ENCODE results near the gene MAML2.
"Not testable (repeated sequence)": the region's sequence is repeated elsewhere in the genome, so short reads cannot be mapped to it uniquely, and the experiment has no call there.

MAML2 gene

DNA sequence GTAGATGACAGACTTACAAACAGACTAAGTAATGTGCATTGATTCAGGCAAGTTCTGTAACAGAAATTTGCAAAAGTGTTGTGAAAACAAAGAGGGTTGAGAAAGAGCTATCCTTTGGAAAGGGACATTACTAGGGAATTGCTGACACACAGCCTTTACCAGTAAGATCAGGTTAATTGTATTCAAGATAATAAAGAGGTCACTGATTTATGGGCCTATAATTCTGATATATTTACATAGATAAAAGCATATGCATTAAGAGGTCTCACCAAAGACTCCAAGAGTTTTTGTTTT, 138.7 kb downstream of the MAML2 start:
- DNase-seq = no peak

DNA sequence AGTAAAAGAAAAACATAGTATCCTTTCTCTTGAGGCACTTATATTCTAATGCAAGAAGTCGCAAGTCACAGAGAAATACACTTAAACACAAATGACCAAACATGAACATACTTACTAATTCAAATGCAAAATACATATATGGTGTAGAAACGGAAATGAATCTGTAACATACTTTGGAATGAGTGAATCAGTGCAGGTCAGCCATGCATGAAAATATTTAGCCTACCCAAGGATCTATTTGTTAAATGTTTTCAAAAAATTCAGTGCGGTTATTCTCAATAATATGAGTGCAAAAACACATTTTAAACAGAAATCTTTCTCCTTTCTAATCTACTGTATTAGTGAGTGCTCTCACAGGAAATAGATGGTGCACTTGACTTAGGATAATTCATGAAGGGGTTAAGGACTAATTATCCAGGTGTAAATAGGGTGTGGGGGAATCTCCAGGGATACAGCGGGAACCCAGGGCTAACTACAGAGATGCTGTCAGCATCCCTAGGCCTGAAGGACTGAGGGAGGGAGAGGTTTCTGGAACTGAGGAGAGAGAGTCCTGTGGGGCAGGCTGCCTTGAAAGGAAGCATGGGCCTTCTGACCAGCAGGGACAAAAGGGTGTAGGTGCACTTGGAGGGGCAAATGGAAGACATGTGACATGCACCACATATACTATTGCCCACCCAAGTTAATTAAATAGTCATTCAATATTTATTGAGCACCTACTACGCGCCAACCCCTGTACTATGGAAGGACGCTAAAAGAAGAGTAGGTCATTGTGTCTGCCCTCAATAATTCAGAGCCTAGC, 139.2 kb downstream of the MAML2 start:
- no peak for DNase-seq

DNA sequence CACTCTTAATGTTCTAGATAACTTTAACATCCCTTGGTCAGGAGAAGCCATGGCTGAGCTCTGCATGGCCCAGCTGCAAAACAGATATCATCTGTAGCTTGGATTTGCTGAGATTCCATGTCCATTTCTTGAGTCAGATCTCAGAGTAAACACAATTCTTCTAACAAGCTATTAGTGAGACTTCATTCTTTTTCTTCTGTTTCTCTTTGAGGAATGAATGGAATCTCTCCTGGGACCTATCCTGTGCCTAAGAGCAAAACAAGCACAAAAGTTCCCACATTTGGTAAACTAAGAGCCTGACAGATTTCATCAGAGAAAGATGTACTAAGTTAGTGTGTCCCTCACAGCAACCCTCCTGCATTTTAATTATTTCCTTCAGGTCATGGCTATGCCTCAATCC, 142.8 kb downstream of the MAML2 start:
- no peak for DNase-seq

DNA sequence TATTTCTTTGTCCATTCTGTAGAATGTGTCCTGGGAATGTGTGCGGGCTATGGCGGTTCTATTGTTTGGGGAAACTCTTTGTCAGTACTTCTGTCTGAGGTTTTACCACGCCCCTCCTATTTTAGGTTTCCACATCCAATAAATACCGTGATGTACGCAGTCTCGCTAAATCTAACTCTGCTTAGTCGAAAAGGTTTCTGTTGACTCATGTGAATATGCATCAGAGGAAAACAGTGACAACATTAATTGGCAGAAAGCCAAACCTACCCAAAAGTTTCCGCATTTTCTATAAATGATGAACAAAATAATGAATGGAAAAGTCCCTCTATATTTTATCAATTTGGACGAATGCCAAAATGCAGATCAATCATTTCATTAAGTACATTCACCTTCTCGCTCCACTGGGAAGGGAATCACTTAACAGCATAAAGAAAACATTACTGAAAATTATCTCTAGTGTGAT, 143.4 kb downstream of the MAML2 start:
- peak; percentile 31 for DNase-seq

DNA sequence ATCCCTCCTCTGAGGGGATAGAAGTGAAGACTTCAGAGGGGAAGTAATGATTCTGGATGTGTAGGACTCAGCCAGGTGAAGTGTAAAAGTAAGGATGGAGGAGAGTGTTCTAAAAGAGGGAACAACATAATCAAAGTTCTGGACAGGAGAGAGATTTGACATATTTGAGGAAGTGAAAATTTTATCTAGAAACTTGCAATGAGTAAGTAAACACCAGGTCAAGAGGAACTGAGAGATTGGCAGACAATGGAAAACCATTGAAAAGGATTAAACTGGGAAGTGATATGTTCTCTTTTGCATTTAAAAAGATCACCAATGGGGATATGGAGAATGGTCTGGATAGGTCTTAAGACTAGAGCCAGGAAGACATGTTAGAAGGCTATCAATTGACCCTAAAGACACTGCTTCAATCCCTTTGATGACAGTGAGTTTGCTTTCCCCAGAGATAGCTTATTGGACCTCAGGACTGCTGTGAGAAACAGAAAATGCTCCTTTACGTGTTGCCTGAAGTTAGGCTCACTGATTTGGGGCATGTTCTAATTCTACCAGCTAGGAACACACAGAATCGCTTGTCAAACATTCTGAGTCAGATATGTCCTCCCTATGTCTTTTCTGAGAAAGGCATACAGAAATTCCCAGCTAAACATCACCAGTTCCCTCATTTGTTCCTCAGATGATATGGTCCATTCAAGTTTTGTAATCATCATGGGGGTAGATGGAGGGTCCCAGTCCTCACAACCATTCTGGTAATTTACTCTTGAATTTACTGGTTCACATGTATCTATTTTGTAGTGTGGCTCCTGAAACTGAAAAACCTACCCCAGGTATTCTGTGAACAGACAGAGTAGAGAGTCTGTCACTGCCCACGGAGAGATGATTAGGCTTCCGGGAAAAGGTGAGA, 144.9 kb downstream of the MAML2 start:
- no peak for DNase-seq

DNA sequence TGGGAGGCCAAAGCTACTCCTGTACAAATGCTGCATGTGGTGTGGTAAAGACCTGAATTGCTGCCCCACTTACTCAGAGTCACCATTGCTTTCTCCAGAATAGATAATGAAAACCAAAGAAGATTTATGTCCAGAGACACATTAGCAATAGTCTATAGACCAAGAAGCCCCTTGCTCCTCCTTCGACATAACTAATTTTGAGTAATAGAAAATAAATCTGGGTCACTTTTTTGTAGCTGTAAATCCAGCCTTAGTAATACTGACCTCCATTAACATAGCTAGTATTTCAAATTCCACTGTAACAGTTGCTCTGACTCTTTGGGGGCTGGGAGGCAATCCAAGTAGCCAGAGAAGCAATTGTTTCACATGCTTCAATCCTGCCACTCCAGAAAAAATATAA, 145.9 kb downstream of the MAML2 start:
- DNase-seq = no peak

DNA sequence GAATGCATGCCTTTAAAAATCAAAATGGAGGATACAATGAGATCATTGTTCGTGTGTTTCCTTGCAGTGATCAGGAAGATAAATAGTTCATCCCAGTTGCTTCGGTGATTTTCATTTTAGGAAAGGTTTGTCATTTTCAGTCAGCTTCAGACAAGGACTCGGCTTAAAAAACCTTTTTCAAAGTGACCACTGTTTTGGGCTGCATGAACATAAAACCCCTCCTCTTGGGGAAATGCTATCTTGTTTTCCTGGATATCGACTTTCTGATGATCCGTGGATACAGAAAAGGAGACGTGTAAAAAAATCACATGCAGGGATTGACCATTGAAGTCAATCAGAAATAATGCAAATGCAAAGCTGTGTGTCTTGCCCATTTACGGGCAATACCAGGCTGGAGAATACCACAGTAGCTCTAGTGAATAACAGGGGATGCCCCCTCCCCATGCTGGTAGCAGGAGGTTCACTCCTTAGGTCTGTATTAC, 146.8 kb downstream of the MAML2 start:
- no peak for DNase-seq

DNA sequence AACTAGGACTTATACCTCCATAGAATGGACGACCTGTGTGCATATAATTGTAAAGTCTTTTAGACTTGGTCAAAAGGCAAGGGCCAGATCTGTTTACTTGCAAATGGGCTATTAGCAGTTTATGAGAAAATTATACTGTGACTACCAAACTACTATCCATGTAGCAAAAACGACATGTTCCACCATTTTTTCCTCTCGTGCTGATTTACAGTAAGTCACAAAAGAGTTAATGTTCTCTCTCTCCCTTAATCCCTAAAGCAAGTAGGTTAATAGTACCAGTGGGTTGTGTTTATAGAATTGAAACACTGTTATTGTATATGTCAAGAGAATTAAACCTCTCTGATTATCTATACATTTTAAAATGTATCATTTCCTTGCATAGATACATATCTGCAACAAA, 147.3 kb downstream of the MAML2 start:
- no peak for DNase-seq

DNA sequence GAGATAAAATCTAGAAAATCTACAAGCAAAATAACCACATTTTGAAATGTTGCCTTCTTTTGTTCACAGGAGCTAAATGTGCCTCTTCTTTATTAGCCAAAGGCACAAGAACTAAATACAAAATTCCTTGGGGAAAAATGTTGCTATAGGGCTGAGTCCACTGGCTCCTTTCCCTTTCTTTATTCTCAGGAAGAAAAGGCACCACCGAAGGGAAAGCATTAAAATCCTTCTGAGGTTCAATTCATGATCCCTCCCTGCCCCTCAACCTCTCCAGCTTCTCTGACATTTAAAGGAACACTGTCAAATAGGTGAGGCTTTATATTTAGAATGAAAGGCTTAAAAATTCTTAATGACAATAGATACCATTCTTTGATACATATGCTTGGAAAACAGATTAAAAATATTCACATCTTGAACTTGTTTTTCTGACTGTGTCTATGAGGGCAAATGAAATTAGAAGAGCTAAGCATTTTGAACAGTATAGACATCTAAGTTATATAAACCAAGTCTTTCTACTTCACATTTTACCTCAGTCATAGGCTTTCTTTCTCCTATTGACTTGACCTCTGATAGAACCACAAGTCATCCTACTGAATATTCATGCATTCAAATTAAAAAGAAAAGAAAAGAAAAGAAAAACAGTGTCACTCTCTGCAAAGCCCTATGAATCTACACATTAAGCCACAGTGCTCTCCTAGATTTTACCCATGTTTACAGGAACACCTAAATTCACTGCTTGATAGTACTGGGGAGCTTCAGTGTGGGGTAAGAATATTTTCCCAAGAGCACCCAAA, 148.2 kb downstream of the MAML2 start:
- DNase-seq = no peak

DNA sequence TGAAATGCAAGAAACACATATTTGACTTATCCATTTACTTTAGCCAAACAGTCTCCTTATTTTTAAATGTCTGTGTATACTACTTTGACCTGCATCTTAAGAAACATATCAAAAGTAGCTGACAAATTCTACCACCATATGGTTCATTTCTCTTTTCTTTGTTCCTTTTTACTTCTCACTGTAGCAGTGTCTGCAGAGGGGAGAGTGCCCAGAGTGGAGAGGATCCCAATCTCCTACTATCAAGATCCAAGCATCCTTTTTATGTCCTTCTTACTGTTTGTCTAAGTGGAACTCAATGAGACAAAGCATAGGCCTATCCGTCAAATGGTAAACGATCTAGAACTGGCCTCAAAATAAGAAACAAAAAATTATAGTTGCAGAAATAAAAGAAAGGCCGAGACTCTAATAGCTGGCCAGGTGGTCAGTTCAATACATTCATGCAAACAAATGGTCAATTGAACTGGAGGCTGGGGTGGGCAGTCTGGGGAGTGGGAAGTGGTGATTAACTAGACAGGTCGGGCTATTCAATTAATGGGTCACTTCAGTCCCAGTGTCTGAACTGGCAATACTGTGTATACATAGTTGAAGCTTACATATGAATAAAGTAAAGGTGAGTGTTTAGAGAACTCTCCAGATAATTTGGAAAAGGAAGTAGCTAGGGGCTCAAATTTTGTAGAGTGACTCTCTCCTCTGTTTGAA, 149.1 kb downstream of the MAML2 start:
- DNase-seq = no peak

DNA sequence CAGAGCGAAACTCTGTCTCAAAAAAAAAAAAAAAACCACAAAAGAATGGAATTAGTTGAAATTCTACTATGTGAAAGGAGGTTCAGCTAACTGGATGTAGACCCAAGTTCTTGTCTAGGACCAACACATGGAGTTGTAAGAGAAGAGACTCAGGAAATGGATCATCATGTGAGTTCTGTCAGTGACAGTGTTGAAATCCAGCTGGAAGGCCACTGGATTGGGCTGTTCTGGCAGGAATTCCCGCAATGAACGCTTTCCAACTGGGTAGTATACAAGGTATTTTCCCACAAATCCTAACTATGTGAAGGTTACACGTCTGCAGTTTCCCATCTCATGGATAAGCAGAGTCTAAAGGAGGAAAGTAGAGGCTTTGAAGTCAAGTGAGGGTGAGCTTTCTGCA, 151.2 kb downstream of the MAML2 start:
- no peak for DNase-seq

DNA sequence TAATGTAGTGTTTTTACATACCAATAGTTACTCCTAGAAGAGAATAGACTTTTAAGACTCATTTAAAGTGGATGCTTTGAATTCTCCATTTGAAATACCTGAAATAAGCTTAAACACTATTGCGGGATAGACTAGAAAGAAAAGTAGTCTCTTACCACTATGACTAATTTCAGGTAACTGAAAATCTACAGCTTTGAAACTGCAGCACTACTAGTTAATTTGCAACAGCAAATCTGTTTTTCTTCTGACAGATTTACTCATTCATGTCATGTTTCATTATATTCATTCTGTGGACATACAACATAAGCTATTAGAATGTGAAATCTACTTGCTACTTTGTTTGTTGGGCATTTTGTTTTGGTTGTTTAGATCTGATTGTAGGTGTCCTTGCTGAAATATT, 153.6 kb downstream of the MAML2 start:
- no peak for DNase-seq

DNA sequence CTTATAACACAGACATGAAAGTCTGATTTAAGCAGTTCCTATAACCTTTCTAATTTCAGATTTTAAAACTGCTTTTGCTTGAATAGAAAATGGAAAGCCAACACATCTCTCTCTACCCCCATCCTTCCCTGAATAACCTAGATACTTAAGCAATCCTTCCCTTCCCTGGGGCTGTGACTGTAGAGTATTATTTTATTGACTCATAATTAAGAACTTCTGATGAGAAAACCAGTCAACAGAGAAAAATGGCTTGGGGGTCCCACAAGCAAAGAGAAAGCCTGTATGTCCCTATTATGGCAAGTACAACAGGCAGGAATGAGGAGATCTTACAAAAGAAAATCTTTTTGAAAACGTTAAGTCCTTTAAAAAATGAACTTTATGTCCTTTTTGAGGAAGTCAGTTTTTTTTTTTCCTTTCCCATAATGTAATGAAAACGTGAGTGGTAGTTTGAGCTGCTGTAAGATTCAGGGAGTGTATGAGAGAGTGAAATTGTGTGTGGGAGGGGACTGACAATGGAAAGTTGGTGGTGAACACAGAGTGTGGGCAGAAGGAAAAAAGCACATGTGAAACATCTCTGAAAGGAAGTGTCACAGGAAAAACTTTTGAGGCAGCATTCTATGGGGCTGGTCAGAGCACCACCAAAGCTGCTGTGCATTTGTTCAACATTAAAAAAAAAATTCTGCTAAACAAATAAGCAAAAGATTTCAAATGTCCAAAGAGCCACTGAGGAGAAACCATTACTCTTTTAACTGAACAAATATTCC, 154.6 kb downstream of the MAML2 start:
- DNase-seq = no peak

DNA sequence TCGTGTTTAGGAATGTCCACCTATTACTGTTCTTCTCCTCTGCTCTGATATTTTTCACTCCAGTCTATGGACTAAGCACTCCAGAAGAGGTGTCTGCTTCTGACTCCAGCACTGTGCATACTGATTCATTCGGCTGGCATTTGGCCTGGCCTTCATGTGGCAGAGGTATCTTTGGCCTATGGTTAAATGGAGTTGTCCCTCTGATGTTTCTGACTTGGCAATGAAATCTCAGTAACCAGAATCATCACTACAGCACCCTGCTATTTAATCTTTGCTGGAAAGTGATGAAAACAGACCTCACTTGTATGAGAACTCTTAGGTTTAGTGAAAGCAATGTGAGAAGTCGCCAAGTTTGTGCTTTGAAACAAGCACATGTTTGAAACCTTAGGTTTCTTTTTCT, 155.2 kb downstream of the MAML2 start:
- DNase-seq = peak; percentile 29

DNA sequence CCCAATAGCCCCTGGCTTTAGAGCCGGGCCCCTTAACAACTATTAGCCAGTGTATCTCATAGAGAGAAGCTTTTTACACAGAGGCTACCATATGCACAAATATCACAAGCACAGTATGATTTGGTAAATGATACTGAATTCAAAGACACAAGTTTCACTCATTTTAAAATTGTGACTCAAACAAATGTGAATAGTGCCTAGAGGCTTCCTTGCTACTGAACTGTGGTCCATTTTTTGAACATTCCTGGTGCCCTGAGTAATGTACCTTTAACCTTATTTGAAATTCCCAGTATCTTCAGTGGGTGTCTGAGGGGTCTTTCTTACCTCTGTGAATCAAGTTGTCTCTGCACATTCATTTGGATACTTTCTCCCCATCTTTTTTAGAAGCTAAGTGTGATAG, 156.2 kb downstream of the MAML2 start:
- no peak for DNase-seq

DNA sequence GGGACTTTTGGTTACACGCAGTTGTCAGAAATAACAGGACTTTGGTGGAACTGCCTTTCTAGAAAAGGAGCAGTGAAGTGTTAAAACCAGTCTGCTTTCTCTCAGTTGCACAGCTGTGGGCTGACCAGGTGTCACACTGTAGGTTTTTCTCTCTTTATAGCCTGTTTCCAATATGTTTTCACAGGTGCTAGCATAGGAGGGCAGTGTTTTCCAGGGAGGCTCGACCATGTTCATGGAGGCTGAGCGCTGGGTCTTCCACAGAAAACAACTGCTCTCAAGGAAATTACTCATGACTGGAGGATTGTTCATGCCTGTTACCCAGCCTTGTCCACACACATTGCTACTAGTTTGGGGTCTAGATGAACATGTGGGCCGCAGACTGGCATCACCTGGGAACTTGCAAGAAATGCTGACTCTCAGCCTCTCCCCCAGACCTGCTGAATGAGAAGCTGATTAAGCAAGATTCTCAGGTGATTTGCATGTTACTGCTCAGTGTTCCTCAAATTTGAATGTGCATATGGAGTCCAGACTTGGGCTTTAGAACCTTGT, 157.7 kb downstream of the MAML2 start:
- DNase-seq = no peak

DNA sequence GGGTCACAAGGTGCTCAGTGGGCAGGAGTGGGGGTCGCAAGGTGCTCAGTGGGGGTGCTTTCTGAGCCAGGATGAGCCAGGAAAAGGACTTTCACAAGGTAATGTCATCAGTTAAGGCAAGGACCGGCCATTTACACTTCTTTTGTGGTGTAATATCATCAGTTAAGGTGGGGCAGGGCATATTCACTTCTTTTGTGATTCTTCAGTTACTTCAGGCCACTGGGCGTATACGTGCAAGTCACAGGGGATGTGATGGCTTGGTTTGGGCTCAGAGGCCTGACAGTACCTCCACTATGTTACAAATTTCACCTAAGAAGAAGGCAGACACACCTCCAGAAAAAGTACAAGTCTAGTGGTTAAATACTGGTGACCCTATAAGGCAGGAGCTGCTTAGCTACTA, 162.1 kb downstream of the MAML2 start:
- not testable (repeated sequence) for DNase-seq

DNA sequence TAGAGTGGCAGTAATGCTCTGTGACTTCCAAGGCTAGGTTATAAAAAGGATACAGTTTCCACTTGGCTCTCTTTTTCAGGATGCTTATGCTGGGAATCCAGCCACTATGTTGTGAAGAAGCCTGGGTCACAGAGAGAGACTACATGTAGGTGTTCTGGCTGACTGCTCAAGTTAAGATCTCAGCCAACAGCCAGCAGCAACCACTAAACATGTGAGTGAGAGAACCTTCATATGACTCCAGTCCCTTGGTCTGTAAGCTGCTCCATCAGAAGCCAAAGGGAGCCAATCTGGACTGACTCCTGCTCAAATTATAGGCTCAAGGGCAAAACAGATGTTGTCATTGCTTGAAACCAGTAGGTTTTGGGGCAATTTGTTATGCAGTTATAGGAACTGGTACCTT, 162.7 kb downstream of the MAML2 start:
- DNase-seq = no peak

DNA sequence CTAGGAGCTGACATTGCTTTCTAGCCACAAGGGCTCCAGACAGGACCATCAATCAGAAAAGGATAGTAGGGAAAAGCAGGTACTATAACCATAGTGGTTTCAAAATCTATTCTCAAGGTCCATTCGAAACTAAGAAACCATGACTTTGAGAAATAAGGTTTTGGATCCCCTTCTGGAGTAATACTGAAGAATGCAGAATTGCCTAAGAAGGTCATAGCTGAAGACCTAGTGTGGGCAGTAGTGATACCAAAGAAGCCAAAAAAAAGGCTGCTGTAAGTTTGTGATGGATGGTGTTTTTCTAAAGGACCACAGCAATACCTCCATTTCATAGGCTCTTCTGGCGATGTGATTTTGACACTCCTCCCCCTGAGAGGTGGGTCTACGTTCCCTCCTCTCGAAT, 163.1 kb downstream of the MAML2 start:
- no peak for DNase-seq

DNA sequence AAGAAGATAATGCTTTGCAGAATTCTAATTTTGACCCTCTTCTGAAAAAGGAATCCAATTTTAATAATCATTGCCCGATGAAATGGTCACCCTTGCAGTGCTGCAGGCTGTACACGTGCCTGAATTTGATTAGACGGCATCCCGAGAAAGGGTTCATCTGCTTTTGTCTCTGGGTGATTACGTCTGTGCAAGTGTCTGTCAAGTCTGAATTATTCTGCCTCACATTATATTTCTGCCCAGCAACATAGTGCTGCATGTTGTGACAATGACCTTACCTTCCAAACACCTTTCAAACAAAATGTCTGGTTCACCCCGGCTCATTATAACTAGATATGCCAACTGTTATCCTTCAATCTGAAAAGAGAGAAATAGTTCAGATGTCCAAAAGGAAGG, 164.1 kb downstream of the MAML2 start:
- DNase-seq = no peak

DNA sequence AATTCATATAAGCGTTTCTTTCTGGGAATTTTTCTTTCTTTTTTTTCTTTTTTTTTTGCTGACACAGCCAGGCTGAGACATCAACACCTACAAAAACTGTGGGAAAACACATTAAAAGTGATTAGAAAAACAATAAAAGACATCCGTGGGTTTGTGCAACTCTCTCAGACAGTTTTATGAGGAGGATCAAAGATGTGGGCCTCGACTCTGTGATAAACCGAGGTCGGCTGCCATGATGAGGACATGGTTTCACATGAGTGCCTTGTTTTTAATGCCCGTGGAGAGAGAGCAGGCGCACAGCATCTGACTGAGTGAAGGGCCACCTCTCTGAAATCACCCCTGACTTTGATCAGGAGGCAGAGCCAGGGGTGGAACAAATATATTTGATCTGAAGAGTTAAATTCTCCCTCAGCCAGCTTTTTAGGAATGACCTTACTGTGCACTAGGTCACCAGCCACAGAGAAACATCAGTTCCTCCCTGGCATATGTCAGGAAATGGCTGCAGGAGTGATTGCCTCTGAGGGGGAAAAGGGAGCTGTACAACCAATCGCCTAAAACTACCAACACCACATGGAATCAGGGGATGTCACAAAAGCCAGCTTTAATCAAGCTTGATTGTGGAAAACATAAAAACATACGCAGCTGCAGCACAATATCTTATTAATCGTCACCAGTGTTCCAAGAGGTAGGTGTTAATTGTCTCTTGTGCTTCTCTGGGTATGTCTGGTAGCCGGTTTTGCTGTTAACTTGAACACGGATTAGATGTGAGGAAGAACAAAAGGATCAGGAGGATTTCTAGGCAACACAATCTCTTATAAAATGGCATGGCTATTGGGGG, 164.7 kb downstream of the MAML2 start:
- DNase-seq = peak; percentile 32
